ENCODE measurements around the gene LAMA5. TPM values are rescaled to one million over a fixed set of nuclear protein-coding genes. Genes with fewer than 3 reads are reported as not detected.
A peak's percentile ranks its signal among the peaks of the same experiment; 100 is the strongest.

Gene LAMA5
- total RNA-seq, 2 donors from 2014 or later, result 131 to 183 TPM

DNA sequence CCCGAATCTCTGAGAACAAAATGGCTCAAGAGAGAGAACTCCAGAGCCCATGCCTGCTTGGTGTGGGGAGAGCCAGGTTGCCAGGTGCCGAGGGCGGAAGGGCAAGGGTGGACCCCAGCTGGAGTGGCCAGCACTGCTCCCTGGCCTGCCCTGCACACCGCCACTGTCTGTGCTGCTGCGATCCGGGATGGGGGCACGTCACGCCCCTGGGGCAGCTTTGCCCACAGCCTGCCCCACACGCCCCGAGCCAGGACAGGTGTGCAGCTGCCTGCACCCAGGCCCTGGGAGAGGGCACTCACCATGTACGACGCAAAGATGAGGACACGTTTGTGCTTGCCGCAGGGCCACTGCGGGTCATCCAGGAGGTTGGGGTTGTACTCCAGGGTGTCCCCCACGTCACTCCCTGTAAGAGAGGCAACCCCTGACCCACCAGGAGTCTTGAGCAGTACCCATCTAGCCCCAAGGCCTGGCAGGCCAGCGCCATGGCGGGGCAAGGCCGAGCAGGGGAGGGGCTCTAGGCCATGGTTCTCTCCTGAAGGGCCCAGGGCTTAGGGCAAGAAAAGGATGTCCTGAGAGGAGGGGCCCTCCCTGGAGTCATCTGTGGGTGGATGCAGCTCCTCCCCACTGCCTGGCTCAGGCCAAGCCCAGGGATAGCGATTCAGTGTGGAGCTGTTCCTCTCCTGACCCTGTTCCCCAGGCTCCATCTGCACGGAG lies 25.7 kb upstream of the LAMA5 start:
- intact Hi-C loops (cut with DNase I), result no loop called here
- no peak for DNase-seq (ENCODE audit: low spot score)

DNA sequence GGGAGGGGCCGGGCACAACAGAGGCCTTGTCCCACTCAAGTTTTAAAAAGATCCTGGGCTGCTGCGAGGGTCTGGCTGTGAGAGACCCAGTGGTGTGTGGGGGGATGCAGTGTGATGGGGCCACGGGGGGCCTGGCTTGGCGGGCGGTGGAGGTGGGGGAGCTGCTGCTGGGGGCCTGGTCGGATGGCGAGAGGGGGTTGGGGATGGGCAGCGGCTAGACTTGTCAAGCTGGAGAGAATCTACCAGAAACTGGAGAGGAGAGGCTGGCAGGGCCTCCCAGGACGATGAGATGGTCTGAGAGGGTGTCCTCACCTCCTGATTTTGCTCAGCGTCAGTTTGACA lies 24.9 kb upstream of the LAMA5 start:
- intact Hi-C loops (cut with DNase I), result no loop called here
- DNase-seq (ENCODE audit: low spot score), result no peak

DNA sequence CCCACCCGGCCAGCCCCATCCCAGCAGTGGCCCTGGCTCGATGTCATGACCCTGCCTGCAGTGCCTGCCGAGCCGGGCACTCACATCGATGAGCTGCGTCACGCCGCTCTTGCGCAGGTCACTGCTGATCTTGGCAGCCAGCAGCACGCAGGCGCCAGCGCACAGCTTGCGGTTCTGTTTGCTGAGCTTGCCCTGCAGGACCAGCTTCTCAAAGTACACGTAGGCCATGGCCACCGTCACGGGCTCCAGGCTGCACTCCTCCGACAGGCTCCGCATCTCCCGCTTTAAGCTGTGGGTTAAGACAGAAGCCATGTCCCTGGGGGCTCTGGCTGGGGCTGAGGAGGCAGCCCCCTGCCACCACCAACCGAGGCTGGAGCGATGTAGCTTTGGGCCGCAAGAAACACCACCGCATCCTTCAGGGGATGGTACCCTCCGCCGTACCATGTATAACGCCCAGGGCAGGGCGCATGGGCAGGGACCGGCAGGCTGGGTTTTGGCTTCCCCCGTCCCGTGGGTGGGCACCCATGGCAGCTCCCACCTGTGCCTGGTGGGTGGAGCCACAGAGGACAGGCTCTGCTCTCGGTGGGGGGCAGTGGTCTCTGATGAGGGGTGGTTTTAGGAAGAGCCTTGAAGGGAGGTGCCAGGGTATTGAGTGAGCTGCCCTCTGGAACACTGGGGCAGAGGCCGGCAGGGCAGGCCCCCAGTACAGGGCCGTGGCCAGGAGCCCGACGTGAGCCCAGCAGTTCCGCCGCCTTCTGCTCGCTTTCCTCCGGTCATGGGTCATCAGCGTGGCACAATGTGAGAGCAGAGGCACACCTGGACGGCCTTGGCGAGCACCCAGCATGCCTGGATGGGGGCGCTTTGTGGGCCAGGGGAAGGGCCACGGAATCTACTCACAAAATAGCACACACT lies 24.3 kb upstream of the LAMA5 start:
- intact Hi-C loops (cut with DNase I), result no loop called here
- no peak for DNase-seq (ENCODE audit: low spot score)

DNA sequence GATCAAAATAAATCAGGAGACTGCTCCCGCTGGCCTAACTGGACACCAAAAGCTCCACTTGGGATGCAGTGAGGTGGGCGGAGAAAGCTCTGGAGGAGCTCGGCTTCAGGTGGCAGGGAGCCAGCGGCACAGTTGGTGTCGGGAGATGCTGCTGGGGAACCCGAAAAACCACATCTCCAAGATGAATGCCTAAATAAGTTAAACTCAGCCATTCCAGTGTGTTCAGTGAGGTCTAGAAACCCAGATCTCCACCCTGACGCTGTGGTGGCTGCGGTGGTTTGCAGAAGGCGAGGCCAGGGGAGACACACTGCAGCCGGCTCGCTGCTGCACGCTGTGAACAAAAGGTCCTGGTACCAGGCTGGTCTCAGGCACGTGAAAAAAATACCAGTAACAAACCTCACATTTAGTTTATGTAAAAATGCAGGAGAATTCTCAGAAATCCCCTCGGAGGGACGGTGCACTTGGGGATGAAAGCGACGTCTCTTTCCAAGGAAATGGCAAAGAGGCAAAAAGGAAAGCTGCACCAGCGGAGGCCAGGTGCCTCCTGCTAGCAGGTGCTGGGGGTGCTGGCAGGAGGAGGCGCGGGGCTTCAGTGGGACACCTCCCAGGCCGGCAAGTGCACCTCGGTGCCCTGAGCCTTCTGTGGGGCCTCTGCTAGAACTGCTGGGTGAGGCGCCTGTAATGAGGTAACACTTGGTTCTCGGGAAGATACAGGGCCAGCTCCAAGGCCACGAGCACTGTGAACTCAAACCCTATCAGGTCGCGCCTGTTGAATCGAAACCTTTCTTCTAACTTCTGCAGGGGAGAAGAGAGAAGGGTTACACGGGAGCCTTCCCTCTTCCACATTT lies 23.4 kb upstream of the LAMA5 start:
- DNase-seq (ENCODE audit: low spot score), result no peak
- intact Hi-C loops (cut with DNase I), result no loop called here

DNA sequence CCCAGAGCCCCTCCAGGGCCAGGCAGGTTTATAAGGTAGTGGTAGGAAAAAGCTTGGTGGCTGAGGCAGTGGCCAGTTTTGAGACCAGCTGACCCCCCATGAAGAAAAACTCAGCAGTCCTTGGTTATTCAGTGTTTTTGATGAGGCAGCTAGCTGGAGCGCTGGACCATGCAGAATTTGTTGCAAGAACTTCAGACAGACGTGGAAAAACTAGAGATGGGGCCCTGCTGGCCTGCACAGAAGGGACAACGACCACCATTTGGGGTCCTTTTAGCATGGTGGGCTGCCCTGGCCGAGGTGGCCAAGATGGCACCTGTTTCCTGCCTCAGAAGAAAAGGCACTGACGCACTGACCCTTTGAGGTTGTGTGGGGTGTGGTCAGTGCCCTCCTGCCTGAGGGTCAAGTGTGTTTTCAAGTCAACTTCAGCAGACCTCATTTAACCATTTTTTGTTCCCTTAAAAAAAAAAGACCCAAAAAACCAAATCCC lies 22.5 kb upstream of the LAMA5 start:
- intact Hi-C loops (cut with DNase I), result loop anchor here in 1 of 2 donors (5.0 kb wide), 1 partner anchor 207 kb away; the partner anchor contains the start of gene MTG2
- no peak for DNase-seq (ENCODE audit: low spot score)

DNA sequence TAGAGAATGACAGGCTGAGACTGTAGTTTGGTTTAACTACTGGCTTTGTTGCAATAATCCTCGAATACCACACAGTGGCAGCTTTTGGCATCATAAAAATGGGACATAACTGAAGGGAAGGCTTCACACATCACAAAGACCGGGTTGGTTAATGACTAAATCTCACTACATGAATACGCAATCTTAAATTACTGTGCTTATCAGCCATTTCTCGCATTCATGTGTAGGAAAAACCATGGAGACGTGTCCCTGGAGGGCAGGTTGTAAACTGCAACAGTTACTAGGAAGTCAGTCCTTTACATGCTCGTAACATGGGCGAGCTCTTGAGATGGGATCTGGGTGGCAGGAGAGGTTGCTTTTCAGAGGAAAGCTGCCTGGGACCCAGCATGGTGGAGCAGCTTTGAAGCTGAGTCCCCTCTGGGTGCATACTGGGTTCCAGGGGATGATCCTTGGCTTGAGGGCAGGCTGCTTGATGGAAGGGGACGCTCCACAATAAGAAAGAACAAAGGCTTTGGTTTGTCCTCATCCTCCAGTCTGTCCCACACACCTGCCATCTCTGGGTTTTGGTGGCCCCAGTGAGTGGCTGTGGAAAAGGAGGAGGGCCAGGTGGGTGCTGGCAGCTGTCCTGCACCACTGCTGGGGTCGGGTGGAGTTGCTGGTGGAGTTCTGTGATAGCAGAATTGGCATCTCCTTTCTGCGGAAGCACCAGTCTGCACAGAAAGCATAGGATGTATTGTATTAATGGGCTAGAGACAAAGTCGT lies 21.9 kb upstream of the LAMA5 start:
- intact Hi-C loops (cut with DNase I), result loop anchor here in 1 of 2 donors (5.0 kb wide), 1 partner anchor 207 kb away; the partner anchor contains the start of gene MTG2

DNA sequence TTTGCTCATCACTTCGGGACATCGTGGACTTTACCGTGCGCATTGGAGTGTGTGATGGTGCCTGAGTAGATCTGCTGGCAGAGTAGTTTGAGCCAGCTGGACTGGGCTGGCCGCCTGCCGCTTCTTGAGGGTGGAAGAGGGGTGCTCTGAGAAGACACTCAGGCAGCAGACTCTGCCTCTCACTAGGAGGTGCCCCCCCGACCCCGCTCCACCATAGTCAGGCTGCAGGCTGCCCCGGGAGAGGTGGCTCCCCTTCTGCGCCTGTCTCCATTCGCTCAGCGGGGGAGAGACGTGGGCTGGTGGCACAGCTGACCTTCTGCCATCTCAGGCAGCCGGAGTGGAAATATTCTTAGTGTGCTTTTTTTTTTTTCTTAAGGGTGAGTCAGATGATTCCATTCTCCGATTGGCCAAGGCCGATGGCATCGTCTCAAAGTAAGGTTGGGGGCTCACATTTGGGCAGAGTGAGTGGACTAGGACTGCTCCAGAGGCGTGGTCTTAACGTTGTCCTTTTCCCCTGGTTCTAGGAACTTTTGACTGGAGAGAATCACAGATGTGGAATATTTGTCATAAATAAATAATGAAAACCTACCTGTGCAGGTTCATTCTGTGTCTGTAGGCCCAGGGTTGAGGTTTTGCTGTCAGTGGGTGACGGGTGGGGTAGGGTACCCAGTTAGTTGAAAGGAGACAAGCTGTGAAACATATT lies 21.0 kb upstream of the LAMA5 start:
- intact Hi-C loops (cut with DNase I), result loop anchor here in 1 of 2 donors (5.0 kb wide), 1 partner anchor 206 kb away; the partner anchor contains the start of gene MTG2
- DNase-seq (ENCODE audit: low spot score), result no peak

More for the DNA sequence above, 21.9 kb upstream of the LAMA5 start:
- no peak for DNase-seq (ENCODE audit: low spot score)

DNA sequence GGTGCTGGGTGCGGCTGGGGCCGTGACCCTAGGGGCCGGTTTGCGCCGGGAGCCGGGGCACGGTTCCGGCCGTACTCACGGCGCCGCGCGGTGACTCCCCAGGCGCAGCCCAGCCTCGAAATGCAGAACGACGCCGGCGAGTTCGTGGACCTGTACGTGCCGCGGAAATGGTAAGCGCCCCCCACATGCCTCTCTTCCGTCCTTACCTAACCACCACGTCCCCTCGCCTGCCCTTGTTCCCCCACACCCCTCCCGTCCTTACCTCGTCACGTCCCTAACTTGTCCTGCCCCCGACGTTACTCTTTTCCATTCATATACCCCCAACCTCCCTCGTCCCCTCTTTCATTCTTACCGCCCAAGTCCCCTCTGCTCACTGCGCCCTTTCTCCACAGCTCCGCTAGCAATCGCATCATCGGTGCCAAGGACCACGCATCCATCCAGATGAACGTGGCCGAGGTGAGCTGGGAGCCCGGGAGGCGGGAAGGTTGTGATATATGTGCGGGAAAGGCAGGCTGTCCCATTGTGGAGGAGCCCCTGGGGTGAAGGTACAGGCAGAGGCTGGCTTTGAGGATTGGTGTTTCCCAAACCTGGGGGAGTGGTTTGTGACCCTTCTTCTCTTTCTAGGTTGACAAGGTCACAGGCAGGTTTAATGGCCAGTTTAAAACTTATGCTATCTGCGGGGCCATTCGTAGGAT lies 20.3 kb upstream of the LAMA5 start:
- intact Hi-C loops (cut with DNase I), result loop anchor here in 1 of 2 donors (5.0 kb wide), 1 partner anchor 205 kb away; the partner anchor contains the start of gene MTG2
- no peak for DNase-seq (ENCODE audit: low spot score)

DNA sequence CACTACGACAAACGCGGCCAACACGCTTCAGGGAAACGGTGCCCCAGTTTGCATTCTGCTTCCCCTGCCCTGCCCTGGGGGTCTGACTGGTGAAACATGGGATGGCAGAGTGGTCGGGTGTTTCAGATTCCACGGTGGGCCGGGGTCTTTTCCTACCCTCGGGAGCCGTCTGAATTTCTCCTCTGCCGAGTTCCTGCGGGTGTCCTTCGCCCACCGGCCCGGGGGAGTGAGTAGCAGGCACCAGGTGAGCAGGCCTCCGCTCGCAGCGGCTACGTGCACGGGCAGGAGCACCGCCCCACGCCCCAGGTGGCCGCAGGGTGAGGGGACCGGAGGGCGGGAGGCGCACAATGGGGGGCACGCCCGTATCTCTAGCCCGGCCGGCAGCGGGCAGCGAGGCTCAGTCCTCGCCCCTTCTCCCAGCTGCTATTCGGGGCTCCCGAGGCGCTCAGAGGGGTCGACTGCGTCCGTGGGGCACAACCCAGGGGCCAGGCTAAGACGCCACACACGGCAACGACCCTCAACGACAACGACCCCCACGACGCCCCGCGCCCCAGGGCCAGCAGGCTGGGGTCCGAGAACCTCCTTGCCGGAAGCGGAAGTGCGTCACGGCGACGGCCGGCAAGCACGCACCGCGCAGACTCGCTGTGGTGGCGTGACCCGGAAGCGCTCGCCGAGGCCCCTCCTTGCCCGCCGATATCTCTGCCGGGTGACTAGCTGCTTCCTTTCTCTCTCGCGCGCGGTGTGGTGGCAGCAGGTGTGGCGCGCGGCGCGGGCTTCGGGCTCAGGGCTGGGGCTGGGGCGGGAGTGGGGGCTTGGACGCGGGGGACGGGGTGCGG lies 19.5 kb upstream of the LAMA5 start, which contains the start of gene RPS21:
Gene RPS21 (plus strand): TSS at position 721 of the 836 bp plus-strand sequence. CDS start 236 bp downstream, outside the sequence.
- peak; percentile 99 for DNase-seq (ENCODE audit: low spot score)
- intact Hi-C loops (cut with DNase I), result loop anchor here in 1 of 2 donors (5.0 kb wide), 1 partner anchor 204 kb away; the partner anchor contains the start of gene MTG2

DNA sequence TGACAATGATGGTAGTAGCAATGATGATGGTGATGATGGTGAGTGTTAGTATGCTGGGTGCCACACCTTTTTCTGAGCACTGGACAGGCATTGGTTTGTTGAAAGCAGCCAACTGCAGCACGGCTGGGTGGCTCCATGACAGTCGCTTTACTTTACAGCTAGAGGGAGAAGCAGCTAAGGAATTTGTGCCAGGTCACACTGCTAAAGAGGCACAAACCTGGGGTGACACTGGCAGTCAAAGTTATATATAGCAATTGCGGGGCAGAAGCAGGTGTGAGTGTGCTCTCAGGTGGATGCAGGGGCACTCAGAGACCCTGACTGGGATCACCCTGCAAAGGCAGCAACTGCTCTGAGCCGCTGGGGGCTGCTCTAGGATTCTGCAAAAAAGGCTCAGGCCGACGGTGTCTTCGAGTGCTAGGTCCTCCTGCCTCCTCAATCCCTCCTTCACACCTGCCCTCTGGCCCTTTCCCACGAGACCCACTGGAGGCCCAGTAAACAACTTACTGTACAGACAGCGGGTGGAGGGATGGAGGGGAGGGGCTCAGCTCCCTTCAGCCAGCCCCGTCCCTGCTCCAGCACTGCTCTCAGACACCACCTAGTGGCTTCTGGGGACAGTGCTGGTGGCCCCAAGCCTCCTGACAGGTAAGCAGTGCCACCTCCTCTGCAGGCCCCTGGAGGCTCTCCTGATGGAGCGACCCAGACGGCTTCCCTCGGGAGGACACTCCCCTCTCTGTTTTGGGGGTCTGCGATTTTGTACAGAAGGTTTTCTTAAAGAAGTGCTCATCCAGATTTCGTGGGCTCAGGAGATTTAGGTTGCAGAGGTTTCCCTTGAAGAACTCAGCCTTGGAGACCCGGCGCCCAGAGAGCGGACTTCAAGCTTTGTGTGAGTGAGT lies 15.4 kb upstream of the LAMA5 start:
- DNase-seq (ENCODE audit: low spot score), result no peak
- intact Hi-C loops (cut with DNase I), result loop anchor here (2.0 to 5.0 kb wide), 3 partner anchors 35 to 80 kb away; partner anchors contain the start of gene ADRM1 (in 2 of the 2)

DNA sequence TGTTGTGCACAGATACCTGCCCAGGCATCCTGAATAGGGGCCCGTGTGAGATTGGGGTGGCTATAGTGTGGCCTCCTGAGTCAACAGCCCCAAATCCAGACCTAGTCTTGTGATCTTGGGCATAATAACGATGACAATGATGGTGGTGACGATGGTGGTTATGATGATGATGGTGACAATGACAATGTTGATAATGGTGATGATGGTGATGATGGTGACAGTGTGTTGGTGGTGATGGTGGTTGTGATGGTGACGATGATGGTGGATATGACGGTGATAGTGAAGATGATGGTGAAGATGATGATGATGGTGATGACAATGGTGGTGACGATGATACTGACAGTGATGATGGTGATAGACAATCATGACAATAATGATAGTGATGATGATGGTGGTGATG lies 14.7 kb upstream of the LAMA5 start:
- no peak for DNase-seq (ENCODE audit: low spot score)
- intact Hi-C loops (cut with DNase I), result loop anchor here (2.0 to 5.0 kb wide), 3 partner anchors 35 to 80 kb away; partner anchors contain the start of gene ADRM1 (in 2 of the 2)

DNA sequence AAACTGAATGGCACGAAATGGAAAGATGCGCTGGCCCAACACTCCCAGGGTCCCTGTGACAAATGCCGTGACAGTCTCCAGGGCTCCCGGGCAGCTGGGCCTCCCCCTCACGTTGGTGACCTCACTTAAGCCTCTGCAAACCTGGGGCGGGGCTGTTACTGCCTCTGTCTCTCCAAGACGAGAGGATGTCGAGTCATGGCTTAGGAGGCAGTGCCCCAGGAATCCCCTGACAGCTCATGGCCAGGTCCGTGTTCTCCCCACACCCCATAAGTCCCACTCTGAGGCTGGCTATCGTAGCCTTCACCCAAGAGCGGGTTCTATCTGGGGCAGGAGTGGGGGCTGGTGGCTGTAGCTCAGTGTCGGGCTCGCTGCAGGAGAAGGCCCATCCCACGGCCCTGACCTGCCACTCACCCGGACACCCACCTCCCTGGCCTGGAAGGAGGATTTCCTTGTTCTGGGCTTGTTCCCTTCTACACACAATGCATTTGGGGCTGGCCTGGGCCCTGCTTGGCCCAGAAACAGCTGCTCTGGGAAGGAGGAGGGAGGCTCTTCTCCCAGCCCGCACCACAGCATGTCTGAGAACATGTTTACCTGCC lies 14.2 kb upstream of the LAMA5 start:
- DNase-seq (ENCODE audit: low spot score), result no peak
- intact Hi-C loops (cut with DNase I), result loop anchor here (5.0 kb wide), 2 partner anchors 34 to 79 kb away; partner anchors contain the start of gene ADRM1 (in 1 of the 2)

DNA sequence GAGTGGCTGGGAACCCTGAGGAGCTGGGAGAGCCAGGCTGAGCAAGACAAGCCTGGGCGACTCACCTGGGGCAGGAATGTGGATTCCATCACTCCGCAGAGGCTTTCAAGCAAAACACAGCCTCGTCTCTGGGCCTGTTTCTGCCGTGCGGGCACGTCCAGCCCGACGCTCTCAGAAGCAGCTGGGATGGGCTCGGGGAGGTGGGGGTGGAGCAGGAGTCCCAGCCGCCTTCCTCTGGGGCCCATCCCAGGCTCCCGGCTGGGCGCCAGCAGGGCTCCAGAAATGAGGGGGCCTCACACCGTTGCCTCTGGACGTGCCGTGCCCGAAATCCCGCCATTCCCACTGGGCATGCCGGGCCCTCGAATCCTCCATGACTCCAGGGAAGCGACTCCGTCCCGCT lies 11.1 kb upstream of the LAMA5 start:
- intact Hi-C loops (cut with DNase I), result no loop called here
- DNase-seq (ENCODE audit: low spot score), result no peak

DNA sequence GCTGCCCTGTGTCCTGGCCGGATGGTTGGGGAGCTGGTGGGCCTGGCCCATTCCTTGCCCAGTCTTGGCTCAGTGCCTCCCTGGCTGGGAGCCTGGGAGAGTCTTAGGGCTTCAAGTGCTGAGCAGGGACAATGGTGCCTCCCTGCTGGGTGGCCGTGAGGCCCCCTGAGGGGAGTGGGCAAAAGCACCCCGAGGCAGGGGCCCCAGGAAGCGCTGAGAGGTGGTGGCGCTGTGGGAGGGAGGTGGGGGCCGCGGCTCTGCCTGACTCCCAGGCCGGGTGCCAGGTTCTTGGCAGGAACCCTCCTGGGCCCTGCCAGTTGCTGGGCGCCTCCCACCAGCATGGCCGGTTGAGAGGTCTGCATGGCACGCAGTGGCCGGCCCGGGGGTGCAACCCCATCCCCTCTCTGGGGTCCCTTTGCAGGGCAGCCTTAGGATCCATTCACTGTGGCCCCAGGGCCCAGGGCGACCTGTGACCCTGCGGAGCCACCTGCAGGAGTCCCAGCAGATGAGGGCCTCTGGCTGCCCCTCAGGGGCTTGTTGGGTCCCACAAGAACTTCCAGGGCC lies 10.6 kb upstream of the LAMA5 start:
- intact Hi-C loops (cut with DNase I), result no loop called here
- DNase-seq (ENCODE audit: low spot score), result no peak

Measured in posterior vena cava (tissue), 2 donors.